Measurements from ENCODE around the gene E2F8.

E2F8 gene

DNA sequence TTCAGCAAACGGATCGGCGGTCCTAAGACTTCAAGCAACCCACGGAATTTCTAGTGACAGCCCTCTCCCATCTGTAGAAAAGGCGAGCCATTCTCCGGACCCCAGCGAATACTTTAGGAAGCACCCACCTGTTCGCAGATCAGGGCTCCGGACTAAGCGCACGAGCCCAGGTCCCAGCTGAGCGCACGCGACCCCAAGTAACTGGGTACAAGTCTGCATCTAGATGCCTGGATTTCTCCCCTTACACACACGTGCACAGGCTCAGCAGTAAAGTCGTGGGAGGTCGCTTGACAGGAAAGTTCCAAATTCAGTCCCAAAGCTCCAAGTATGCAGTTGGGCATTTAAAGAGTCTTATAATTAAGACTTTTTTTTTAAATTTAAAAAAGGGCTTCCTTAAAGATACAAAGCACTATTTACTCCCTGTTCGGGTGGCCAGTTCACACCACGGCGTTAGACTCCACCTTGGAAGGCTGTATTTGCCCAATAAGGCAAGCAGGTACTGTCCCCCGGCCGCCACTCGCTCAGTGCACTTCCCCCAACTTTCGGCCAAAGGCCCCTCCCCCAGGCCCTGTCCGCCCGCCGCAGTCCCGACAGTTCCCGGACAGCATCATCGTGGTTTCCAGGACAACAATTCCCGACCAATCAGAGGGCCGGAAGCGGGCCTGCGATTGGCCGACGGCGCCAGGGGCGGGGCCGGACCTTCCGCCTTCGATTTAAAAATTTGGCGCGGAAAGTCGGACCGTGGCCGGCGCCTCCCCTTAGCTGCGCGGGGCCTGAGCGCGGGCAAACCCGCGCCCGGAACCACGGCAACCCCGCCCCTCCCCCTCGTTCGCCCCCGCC is at the start of gene E2F8:
Gene E2F8 (minus strand): TSS at position 526 of the 840 bp plus-strand sequence. CDS start 824 bp downstream, outside the sequence.
- no peak for TF ChIP-seq CTCF (IDR thresholded peaks at IDR 0.05; ENCODE audit: low read length, missing control alignments)
- DNase-seq (ENCODE audit: low read depth): peak; percentile 93
- peak within 1 kb of the TSS; percentile 79 for H3K4me3 ChIP-seq (replicated peaks; ENCODE audit: low read depth, low read length)

DNA sequence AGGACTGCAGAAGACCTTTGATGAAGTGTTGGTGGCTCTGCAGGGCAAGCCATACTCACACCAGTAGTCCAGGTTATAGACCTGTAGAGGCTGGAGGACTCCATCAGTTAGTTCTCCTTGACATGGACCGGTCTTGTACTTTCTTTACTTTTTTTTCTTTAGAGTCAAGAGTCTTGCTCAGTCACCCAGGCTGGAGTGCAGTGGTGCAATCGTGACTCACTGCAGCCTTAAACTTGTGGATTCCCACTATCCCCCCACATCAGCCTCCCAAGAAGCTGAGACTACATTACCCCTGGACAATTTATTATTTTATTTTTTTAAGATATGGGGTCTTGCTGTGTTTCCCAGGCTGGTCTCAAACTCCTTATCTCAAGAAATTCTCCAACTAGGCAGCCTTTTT is 49.6 kb upstream of the E2F8 start:
- H3K4me3 ChIP-seq (replicated peaks; ENCODE audit: low read depth, low read length): no peak overlapping the region
- DNase-seq (ENCODE audit: low read depth): peak; percentile 8
- no peak for TF ChIP-seq CTCF (IDR thresholded peaks at IDR 0.05; ENCODE audit: low read length, missing control alignments)

GRCh38 chr11:19288256-19288655 is 47.5 kb upstream of the E2F8 start:
- TF ChIP-seq CTCF (IDR thresholded peaks at IDR 0.05; ENCODE audit: low read length, missing control alignments): no peak
- no peak for DNase-seq (ENCODE audit: low read depth)
- no peak overlapping the region for H3K4me3 ChIP-seq (replicated peaks; ENCODE audit: low read depth, low read length)

DNA sequence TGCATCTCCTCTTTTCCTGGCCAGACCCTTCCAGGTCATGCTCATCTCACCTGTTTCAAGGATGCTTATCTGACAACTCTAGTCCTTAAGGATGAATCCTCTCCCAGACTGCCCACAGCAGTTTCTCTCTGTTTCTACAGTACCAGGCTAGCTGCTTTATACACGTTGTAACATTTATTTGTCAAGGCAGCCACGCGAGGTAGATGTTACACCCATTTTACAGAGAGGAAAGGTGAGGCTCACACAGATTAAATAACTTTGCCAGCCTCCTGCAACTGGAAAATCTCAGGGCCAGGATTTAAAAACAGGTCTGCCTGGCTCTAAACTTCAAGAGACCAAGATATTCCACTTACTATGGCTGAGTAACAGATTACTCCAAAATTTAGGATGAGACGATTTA is 45.7 kb upstream of the E2F8 start:
- no peak for DNase-seq (ENCODE audit: low read depth)
- TF ChIP-seq CTCF (IDR thresholded peaks at IDR 0.05; ENCODE audit: low read length, missing control alignments): no peak
- no peak overlapping the region for H3K4me3 ChIP-seq (replicated peaks; ENCODE audit: low read depth, low read length)

DNA sequence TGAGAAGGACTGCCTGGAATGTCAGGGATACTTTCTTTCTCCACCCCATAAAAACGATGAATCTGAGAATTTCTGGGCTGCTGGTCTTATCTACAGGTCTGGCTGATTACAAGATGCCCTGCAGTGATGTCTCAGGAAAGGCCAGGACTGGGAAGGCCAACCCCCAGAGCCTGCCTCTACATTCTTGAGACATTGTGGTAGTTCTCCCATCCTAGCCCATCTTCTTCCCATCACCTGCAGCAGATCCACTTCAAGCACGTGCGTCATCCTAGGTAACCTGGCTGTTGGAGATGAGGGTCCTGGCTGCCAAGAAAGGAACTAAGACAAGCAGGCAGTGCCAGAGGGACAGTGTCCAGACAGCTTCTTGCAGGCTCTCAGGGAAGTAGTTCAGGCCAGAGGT is 44.1 kb upstream of the E2F8 start:
- DNase-seq (ENCODE audit: low read depth): no peak
- H3K4me3 ChIP-seq (replicated peaks; ENCODE audit: low read depth, low read length): no peak overlapping the region
- TF ChIP-seq CTCF (IDR thresholded peaks at IDR 0.05; ENCODE audit: low read length, missing control alignments): no peak

DNA sequence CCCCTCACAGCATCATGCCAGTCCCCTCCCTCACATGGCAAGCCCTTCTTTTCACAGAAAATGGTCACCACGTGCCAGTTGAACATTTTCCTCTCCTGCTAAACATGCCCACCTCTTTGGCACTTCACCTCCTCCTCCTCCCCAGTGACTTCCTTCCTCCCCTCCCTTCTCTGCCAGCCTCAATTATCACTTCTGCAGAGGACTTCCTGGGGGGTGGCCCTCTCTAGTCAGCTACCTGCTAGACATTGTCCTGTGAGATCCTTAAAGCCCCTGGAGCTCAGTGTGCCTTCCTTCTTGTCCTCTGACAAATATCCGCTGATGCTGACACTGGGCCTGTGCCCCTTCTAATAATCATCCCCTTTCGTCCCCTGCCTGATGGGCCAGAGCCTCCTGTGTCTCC is 43.2 kb upstream of the E2F8 start:
- H3K4me3 ChIP-seq (replicated peaks; ENCODE audit: low read depth, low read length): no peak overlapping the region
- DNase-seq (ENCODE audit: low read depth): no peak
- TF ChIP-seq CTCF (IDR thresholded peaks at IDR 0.05; ENCODE audit: low read length, missing control alignments): no peak

- no peak overlapping the region for H3K4me3 ChIP-seq (replicated peaks; ENCODE audit: low read depth, low read length)
- no peak for DNase-seq (ENCODE audit: low read depth)
- no peak for TF ChIP-seq CTCF (IDR thresholded peaks at IDR 0.05; ENCODE audit: low read length, missing control alignments)
Observed at GRCh38 chr11:19281555-19281954, 40.8 kb upstream of the E2F8 start.

All from fibroblast of pulmonary artery (primary cell).